DOHH2 (cell line): ENCODE measurements around the gene SYNGAP1.

ENCODE experiments used
- CTCF ChIP-seq: fragments of 200-600 bp; sonication (generic); IDR thresholded peaks from one replicate; pipeline ENCODE4 v1.5.1; 2014; ENCODE audit warnings: antibody characterized with exemption, mild to moderate bottlenecking, low read depth, low read length; ENCODE audit not compliant: poor library complexity, severe bottlenecking
- EZH2phosphoT487 ChIP-seq: fragments of 200-600 bp; sonication (generic); IDR thresholded peaks from 2 replicates; pipeline ENCODE4 v1.6.1; 2017; ENCODE audit warnings: borderline replicate concordance, mild to moderate bottlenecking, antibody characterized with exemption, low read length, moderate library complexity, mixed read lengths

- TF ChIP-seq EZH2phosphoT487 = no peak
- no peak for TF ChIP-seq CTCF
These were observed 29.0 kb upstream of the SYNGAP1 start for GRCh38 chr6:33390767-33391277.
